ACHN (cell line): ENCODE results near the gene RTF1.
A peak's percentile ranks its signal among the peaks of the same experiment; 100 is the strongest.

Experiments used
- DNase-seq: peaks from one replicate; pipeline ENCODE4 v3.0.0-alpha.2; 2015
- in situ Hi-C: cut with HindIII; loops from 2 replicates; pipeline ENCODE4 v1.10.0; 2017; ENCODE audit warnings: low sequenced_read_pairs, low pct_ligation_motif_present, low pct_unique_long_range_greater_than_20kb

RTF1 gene

DNA sequence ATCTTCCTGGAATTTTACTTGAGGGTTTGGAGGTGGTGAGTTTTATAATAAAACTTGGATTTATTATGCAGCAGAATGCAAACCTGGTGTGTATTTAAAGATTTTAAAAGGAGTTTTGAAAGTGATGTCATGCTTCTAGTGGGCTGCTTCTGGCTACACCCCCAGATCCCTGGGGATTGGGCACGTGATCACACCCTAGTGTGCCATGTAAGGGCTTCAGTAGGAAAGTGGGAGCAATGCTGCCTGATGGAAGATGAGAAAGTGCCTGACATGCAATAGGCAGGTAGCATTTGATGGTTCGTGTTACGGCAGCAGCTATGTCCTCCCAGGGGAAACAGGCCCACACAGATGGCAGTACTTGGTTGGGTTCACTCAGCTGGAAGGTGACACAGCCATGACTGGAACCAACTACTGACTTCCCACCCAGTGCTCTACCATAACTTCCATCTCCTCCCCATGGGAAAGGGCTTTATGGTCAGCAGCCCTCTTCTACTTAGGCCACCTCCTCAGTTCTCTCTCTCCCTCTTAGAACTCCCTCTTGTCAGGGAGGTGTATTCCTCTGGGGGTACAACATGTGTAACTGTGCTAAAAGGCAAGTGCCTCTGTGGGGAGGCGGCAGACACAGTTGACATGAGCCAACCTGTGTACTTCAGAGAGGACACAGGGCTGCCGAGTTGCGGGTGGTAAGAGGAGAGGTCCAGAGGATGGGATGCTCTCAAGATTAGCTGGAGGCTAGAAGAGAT lies 82.4 kb downstream of the RTF1 start:
- no peak for DNase-seq
- in situ Hi-C loops: no loop called here

DNA sequence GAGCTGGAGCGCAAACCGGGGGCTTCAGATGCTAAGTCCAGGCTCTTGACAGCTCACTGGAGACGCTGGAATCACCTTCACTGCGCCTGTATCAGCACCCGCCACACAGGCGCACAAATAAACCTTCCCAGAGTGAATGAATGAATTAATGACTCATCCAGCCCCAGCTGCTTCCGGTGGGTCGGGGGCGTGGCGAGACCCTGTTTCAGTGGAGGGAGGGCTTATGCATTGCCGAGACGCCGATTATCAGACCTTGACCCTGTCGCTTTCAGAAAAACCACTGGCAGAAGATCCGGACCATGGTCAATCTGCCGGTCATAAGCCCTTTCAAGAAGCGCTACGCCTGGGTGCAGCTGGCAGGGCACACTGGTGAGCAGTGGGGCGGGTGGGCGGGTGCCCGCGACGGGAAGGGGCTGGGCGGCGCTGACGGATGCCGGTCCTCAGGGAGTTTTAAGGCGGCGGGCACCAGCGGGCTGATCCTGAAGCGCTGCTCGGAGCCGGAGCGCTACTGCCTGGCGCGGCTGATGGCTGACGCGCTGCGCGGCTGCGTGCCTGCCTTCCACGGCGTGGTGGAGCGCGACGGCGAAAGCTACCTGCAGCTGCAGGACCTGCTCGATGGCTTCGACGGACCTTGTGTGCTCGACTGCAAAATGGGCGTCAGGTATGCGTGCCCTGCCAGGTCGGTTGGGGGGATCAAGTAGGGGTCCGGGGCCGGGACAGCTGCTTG lies 84.5 kb downstream of the RTF1 start:
- peak; percentile 64 for DNase-seq
- in situ Hi-C loops: no loop called here

DNA sequence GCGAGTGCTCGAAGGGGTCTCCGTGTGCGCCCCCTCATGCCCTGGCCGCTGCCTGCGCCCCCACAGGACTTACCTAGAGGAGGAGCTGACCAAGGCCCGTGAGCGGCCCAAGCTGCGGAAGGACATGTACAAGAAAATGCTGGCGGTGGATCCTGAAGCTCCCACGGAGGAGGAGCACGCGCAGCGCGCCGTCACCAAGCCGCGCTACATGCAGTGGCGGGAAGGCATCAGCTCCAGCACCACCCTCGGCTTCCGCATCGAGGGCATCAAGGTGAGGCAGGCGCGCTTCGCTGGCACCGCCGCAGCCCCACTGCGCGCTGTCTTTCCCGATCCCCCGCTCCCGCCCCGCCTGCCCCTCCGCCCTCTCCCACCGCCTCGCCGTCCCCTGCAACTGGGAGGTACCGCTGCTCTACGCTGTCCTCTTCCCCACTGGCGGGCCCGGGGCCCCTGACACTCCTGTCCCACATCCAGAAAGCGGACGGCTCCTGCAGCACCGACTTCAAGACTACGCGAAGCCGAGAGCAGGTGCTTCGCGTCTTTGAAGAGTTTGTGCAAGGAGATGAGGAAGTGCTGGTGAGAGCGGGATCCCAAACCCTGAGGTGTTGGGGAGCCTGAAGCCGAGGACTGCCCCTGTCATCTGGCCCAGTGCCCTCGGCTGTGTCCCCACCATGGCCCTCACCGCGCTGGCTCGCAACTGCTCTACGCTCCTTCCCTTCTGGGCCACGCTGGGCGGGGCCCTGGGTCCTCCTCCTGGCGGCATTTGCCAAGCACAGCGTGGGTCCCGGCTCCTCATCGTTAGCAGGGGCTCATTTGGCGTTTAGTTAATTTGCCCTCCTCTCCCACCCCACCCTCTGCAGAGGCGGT lies 85.3 kb downstream of the RTF1 start:
- DNase-seq: no peak
- in situ Hi-C loops: no loop called here

DNA sequence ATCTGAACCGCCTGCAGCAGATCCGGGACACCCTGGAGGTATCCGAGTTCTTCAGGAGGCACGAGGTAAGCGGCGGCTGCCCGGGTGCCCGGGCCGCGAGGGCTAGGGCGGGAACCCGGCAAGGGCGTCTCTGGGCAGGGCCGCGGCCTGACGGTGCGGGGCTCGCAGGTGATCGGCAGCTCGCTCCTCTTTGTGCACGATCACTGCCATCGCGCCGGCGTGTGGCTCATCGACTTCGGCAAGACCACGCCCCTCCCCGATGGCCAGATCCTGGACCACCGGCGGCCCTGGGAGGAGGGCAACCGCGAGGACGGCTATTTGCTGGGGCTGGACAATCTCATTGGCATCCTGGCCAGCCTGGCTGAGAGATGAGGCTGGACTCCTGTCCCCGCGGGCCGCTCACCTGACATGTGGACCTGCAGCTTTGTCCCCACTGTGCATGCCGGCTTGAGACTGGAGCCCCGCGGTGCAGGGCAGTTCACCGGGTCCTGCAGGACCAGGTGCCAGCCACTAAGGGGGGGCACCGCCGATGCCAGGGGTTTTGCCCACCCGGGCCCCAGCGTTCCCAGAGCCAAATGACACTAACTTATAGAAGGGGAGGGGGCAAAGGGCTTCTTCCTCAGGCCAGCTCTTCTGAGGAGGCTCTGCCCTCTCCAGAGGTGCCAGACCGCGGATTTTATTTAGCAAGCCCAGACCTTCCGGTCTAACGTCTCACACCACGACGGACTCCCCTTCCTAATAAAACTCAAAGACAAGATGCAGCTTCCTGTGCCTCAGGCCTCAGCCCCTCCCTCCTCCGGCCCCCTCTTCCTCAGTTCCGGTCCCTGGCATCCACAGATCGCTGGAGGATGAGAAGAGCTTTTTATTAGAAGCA lies 86.1 kb downstream of the RTF1 start:
- in situ Hi-C loops: no loop called here
- no peak for DNase-seq

DNA sequence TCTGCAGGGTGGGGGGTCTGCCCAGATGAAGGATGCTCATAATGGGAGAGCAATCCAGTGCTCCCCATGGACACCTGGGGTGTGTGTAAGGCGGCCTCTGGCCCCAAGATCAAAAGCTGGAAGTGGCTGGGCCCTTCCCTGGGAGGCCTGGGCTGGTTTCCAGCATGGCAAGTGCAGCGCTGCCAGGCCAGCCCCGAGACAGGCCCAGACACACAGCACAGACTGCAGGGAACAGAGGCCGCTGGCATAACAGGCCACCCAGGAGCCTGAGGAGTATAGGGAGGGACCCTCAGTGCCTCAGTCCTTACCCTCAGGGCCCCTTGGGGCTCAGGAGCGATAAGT lies 86.7 kb downstream of the RTF1 start:
- in situ Hi-C loops: no loop called here
- no peak for DNase-seq

DNA sequence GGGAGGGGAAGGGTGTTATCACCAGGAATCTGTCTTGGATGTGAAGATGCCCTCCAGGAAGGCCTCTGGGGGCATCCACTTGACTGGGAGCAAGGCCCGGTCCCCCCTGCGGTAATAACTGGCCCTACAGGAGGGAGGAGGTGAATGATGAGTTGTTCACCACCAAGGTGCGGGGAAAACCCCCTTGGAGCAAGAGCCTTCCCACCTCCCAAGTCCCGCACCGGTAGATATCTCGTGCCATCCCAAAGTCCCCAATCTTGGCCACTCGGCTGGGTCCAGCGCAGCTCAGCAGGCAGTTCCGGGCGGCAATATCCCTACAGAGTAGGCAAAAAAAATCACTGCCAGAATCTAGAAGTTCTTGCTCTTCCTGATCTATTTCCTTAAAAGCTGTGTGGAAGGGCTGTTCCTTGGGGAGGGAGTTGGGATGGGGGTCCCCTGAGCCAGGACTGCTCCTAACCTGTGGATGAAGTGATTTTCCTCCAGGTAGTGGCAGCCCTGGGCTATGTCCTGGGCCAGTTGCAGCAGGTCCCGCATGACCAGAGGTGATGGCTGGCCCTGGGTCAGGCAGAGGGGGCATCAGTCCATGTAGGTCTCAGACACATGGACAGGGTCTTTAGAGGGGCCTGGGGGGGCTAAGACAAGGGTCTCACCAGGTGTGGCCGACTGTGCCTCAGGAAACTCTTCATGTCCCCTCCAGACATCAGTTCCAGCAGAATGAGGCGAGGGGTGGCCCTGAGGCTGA lies 88.0 kb downstream of the RTF1 start:
- no peak for DNase-seq
- in situ Hi-C loops: no loop called here

DNA sequence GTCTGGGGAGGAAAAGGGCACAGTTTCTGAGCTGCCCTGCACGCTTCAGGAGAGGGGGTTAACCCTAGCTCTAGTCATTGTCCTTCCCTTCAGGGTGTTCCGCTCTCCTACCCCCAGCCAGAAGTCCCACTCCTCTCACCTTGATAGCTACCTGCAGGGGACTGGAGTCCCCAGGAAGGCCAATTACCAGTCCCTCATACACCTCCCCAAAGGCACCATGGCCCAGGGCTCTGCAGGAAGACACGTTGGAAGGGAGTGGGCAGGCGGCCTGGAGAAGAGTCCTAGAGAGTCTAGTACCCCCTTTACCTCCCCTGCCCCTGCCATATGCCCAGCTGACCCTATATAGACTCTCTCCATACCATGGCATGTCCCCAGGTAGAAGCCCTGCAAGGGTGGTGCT lies 88.9 kb downstream of the RTF1 start:
- no peak for DNase-seq
- in situ Hi-C loops: no loop called here

DNA sequence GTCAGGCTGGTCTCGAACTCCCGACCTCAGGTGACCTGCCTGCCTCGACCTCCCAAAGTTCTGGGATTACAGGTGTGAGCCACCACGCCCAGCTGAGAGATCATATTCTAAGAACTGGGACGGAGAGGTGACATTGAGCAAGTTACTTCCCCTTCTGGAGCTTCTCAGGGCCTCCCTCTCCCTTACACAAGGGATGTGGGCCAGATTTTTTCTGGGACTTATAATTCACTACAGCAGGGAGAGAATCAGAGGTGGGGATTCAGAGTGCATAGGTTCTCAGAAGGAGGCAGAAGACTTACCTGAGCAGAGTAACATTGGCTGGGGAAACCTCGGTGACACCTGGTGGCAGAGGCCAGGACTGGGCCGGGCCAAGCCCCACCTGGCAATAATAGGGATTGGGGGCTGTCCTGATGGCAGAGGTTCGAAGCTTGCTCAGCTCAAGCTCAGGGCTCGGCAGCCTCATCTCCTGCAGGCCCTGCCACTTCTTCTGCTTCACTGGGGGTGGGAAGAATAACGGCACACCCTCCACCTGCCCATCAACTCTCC lies 90.0 kb downstream of the RTF1 start:
- in situ Hi-C loops: no loop called here

DNA sequence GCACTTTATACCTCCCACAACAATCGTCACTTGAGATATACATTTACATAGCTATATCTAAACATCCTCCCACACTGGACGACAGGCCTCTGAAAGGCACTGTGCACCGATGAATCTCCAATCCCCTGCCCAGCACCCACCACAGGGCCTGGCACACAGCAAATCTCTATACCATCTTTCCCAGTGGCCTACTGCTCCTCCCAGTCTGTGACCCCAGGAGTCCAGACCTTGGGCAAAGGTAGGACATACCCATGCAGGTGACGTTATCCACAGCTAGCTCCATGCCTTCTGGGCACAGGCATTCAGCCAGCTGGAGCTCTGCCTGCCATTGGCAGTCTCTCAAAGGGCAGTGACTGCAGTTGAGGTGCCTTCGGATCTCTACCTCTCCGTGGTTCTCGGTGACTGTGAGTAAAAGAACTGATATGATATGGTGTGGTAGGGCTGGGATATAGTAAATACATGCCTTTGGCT lies 91.0 kb downstream of the RTF1 start:
- no peak for DNase-seq
- in situ Hi-C loops: no loop called here

More for the DNA sequence above, 90.0 kb downstream of the RTF1 start:
- DNase-seq: no peak

DNA sequence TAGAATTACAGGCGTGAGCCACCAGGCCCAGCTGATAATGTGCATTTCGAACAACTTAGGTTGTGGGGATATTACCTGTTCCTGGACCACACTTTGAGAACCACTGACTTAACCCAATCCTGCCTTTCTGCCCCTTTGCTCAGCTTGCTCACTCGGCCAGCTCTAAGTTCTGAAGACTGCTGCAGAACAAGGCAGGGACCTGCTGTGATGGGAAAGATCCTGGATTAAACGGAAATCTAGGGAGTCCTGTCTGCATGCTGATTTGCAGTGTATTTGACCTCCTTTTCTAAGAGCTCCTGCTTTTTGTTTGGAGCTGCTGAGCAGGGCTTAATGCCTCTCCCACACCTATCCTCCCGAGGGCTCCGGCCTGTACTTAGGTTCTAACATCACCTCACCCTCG lies 93.8 kb downstream of the RTF1 start:
- in situ Hi-C loops: no loop called here
- no peak for DNase-seq

DNA sequence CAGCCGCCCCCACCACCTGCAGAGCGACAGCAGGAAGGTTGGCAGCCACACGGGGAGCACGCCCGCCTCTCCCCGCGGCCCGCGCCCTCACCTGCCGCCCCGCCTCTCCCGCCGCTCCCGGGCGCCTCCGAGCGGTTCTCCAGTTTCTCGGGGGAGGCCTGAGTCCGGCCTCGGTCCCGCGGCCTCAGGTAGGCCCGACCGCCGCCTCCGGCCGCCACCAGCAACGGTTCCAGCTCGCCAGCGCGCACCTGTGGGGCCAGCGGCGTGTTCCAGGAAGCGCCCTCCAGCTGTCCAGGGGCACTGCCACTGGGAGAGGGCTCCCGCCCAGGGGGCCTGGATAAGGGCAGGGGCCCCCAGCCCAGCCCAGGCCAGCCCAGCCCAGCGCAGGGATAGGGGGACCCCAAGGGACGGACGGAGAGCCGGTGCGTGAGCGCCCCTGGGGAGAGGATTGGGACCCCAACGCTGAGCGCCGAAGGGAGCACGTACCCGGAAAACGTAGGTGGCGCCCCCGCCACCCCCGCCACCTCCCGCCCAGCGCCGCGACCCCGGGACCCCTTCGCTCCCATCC lies 94.5 kb downstream of the RTF1 start:
- no peak for DNase-seq
- in situ Hi-C loops: no loop called here

DNA sequence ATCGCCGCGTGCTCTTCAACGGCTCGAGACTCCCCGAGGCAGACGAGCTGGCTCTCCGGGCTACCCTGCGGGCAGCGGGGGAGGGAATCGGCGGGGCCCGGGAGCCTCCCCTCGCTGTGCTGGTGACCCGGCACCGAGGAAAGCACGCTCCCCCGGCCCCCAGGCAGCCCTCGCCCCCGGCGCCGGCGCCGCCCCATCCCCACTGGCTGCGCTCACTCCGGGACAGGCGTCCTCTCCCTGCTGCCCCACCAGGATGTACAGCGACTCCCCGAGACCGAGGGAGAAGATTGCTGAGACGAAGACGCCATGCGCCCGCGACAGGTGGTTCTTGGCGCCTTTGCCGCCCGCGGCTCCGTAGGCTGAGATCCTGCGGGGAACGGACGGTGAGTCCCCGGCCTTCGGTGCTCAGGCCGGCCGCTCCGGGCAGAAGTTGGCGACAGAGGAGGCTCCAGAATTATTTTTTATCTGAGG lies 95.0 kb downstream of the RTF1 start:
- no peak for DNase-seq
- in situ Hi-C loops: no loop called here

DNA sequence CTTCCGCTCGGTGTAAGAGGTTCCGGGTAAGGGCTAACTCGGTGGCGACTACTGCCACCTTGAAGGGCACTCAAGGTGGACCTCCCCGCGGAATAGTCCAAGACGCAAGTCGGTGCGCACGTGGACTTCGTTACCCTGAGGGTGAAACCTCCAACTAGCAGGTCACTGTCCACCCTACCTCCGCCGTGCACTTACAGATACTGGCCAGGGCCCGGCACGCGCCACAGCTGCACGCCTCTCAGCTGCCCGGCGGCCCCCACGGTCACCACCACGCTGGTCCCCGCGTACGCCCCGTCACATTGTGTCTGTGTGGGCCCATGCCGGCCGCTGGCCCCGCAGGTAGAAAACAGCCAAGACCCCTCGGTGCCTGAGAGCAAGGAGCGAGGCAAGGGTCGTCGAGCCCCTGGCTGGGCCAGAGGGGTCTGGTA lies 95.6 kb downstream of the RTF1 start:
- in situ Hi-C loops: no loop called here
- no peak for DNase-seq

DNA sequence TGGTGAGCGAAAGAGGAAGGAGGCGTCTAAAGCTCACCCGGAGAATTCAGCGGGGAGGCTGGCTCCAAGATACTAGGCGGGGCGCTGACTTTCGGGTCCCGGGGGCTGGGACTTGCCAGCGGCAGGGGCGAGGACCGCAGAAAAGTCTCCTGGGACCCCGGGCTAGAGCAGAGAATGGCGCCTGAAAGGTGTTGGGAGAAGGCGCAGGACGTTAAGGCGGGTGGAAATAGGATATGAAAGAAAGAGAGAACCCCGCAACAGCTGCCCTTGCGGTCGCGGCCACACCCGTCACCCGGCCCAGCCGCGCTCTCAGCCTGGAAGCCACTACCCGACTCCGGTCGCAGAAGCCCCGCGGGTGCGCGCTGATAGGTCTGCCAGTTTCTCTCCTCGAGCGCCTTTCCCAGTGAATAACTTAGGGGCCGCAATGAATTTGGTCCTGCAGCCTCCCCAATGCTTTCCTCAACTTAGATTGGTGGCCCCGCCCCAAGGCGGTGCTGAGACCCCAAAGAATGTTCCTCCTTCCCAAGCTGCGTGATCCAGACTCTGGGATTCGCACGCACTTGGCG lies 96.1 kb downstream of the RTF1 start:
- DNase-seq: no peak
- in situ Hi-C loops: no loop called here

DNA sequence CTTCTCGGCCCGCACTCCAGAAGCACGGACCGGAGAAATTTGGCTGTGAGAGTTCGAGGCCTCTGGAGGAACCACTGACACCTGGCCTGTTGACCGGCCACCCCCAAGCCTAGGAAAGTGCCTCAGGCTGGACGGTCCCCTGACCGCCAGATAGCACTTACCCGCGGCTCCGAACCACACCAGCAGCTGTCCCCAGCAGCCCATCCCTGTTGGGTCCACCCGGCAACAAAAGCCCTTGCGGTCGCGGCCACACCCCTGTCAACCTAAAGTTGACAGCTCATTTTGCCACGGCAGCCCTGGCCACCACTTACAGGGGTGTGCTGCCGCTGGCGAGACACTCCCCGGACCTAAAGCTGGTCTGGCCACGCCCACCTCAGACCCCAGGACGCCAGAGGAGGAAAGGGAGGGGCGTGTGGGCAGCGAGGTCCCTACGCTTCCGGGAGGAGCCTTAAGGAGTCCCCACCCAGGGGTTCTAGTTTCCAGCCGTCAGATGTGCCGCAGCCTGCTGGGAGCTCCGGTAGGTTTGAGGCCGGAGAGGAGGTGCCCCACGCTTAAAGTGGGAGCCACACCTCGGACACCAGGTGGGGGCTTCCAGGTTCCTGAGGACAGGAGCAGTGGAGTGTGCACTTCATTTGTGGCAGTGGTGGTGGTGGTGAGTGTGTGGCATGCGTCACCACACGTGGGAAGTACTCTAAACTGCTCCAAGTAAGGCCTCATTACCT lies 96.8 kb downstream of the RTF1 start, which contains the start of gene LTK:
Gene LTK, minus strand, starts transcription at position 322 of the 722 bp plus-strand sequence. Its CDS starts 118 bp downstream, at position 204.
- in situ Hi-C loops: no loop called here
- DNase-seq: no peak

DNA sequence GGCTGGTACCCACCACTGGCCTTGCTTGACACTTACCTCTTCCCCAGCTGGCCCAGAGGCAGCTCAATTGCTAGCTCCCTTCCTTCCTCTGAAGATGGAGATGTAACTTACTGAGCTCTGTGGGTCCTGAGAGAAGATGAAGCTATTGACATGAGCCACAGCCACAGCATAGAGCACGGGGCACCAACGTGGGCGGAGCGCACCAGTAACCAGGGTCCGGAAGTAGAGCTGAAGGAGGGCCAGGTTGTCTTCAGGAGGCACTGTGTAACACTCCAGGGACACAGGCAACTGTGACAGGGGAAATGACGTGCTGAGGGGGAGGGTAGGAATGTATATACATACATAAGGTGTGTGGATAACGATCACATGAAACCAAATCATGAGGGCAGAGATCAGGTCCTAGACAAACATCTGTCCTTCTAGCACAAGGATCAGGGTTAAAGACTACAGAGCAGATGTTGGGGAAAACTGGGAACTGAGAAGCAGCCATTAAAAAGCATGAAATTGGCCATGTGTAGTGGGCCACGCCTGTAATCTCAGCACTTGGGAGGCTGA lies 101.1 kb downstream of the RTF1 start:
- in situ Hi-C loops: no loop called here
- no peak for DNase-seq
